Left forelimb (tissue), 1 donor: ENCODE measurements around the gene TP73.

Source experiments
- DNase-seq: peaks from one replicate; pipeline ENCODE4 v3.0.0-alpha.2; 2018; ENCODE audit warnings: low spot score

The TP73 gene

DNA sequence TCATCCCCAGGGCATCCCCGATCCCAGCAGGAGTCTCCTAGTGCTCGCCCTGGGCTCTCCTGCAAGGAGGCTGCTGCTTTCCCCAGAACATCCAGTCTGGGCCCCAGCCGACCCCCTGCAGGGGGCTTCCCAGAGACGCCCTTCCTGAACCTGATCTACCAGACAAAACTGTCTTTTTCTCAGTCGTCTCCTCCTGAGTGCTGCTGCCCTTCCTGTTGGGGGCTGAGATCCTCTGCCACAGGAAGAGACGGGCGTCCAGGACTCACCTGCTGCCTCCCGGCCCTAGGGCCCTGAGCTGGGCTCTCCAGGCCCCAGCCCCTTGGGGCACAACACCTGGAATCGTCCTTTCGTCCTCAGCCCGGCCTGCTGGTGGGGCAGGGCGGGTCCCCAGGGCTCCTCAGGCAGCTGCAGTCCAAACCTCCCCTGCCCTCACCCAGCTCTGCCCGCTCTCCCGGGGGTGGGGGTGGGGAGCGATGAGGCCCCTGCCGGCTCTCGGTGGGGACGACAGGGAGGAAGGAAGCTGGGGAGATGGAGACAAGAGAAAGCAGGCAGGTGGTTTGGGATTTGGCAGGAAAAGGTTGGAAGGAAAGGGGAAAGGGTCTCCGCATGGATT is 36.9 kb downstream of the TP73 start:
- no peak for DNase-seq

DNA sequence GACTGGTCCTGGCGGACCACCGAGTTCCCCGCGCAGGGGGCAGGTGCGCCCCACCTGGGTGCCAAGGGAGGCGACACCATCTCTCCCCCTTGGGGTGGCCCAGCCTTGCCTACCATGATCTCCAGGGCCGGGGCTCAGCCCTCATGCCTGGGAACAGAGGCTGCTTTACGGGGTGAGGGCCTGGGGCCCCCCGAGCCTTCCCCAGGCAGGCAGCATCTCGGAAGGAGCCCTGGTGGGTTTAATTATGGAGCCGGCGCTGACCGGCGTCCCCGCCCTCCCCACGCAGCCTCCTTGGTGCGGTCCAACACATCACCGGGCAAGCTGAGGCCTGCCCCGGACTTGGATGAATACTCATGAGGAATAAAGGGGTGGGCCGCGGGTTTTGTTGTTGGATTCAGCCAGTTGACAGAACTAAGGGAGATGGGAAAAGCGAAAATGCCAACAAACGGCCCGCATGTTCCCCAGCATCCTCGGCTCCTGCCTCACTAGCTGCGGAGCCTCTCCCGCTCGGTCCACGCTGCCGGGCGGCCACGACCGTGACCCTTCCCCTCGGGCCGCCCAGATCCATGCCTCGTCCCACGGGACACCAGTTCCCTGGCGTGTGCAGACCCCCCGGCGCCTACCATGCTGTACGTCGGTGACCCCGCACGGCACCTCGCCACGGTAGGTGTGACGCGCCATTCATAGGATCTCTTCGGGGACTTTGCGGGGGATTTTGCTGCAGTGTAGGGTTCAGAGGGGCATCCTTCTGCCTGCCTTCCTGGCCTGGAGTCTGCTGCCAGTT is 38.2 kb downstream of the TP73 start:
- DNase-seq, result no peak

DNA sequence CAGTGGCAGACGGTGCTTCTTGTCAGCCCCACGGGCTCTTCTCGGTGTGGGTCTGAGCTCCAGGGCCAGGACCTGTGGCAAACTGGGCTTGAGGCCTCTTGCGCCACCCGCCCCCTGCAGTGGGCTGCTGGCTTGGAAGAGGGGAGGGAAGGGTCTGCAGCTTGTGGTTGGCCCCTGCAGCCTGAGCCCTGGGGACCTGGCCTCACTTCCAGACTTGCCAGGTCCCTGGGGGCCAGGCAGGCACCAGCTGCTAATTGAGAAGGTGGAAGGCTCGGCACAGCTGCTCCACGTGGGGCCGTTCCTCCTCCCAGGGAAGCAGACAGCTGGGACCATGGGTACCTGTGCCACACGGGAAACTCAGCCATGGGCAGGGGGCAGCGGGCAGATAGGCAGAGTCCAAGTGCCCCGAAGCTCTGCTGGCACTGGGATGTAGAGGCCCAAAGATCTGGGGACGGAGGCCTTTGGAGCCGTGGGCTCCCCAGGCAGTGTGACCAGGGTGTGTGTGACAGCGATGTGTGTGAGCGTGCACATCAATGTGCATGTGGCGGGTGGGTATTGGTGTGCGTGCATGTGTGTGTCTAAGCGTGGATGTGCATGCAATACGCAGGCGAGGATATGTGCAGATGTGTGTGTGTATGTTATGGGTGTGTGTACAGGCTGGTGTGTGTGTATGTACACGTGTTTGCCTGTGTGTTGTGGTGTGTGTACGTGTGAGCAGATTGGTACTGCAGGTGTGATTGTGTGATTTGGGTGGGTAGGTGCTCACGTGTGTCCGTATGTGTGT is 39.3 kb downstream of the TP73 start:
- no peak for DNase-seq

DNA sequence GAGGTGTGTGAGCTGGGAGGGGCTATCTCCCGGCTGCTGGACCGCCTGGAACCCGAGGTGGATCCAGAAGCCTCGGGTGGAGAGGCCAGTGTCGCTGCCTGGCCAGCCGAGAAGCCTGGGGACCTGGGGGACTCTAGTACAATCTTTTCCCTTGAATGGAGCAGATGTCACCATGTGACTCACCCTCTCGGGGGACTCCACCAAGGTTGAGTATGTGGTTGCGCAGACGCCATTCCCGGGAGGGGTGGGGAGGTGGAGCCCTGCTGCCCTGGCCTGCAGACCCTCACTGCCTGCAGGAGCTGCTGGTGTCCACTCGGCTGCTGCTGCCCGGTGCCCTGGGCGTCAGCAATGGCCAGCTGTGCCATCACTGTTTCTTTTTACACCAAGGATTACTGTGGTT is 40.3 kb downstream of the TP73 start:
- DNase-seq, result no peak

DNA sequence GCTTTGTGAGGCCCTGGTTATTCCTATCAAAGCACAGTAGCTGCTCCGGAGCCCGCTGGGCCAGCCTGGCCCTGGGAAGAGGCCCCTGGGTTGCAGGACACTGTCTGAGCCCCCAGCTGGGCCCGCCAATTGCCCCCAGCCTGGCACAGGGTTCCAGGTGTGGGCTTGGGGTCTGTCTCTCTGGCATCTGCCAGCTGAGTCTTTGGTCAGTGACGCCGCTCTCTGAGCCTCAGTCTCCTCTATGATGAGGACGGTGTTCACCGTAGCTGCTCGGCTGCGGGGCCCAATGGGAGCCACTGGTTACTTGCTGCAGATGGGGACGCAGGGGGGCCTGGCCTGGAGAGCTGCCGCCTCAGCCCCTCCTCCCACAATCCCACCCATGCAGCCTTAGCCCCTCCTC is 41.0 kb downstream of the TP73 start:
- no peak for DNase-seq

DNA sequence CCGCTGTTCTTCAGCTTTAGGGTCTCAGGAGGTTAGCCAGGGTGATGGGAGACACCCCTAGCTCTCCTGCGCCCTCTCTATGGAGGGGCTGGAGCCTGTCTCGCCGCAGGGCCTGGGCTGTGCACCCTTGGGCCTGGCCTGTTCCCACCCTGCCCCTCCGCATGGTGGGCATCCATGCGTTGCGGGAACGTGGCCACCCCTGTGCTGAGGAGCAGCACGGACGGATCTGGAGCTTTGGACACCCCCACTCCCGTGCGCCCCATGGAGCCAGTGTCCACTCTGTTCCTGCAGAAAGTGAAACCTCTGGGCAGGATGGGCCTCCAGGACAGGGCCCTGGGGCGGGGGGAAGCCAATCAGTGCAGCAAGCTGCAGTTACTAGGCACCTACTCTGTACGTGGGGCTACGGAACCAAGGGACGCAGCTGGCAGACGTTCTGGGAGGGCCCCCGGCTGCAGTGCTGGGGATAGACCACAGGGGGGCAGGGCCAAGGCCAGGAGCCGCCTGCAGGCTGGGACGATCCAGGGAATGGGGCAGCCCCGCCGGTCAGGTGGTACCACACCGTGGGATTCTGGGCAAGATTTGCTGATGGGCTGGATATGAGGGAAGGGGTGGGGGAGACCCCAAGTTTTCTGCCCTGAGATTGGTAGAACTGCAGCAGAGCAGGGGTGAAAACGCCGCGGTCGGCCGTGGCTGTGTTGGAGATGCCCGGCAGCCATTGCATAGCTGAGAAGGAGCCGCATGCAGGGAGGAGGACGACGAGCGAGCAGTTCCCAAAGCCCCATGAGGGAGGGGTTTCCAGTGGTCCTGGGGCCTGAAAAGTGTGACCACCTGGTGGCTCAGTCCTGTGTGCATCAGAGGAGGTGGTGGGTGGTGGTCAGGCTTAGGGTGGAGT is 43.3 kb downstream of the TP73 start:
- no peak for DNase-seq

DNA sequence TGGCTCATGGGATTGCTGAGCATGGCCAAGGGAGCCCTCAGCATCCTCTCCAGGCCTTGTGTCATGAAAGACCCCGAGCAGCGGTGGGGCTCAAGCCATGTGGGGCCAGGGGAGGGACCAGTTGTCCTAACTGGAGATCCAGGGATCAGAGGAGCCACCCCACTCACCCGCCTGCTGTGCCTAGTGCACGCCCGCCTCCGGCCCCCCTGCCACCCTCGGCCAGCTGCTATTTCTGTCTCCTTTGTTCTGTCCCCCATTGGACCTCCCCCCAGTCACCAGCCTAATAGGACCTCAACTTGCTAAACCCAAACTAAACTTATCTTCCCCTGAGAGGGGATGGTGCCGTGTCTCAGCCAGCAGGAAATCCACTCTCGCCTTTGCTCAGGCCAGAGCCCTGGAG is 44.4 kb downstream of the TP73 start:
- no peak for DNase-seq

DNA sequence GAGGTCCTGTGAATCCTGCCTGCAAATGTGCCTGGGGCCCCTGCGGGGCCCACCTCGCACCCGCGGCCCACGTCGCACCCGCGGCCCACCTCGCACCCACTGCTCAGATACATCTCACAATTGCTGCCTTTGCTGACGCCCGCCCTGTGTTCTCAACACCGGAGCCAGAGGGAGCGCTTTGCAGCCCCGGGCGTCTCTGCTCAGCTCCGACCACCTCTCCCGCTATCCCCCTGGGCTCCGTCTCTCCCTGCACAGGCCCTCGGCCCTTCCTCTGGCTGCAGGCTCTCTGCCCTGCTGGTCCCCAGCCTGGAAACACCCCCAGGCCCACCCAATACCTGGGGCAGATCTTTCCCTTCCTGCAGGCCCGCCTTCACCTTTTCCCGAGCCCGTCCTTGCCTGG is 44.8 kb downstream of the TP73 start:
- DNase-seq, result no peak

DNA sequence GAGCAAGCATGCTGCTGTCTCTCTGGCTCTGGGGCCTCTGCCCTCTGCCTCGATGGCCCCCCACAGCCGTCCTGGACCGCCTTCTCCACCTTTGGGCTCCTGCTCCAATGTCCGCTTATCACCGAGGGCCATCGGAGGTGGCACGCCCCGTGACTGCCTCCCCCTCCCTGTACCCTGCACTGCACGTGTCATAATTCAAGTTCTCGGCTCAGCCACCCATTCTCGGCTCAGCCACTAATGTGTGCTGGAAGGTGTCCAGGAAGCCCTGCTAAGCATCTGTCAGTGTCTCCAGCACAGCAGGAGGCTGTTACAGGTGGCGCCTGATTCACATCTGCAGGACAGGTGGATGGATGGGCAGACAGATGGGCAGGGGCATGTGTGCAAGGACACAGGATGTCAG is 45.5 kb downstream of the TP73 start:
- no peak for DNase-seq

DNA sequence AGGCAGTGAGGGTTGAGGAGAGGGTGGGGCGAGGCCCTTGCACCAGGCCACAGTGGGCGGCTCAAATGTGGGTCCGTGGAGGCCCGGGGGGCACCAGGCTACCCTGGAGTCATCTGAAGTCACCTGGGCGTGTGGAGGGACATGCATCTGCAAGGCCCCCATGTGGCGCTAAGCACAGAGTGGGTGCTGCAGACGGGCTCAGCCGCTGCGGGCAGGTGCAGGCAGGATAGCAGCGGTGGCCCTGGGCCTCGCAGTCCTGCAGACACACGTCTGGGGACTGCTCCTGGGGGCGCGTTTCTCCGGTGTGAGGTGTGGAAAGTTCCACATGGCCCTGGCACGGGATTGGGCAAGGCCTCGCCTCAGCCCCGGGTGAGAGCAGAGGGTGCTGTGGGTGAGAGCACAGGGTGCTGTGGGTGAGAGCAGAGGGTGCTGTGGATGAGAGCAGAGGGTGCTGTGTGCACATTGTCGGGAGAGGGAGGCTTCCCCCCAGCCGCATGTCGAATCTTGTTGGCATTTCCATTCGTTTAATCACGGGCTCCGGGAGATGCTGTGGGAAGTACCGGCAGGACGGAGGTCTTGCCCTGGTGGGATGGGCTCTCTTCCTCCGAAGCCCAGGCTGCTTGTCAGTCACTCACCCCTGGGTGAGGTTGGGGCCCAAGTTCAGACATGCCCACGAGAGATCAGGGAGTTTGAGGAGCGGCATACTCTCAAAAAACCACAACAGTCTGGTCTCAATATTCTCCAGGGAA is 46.5 kb downstream of the TP73 start:
- no peak for DNase-seq

DNA sequence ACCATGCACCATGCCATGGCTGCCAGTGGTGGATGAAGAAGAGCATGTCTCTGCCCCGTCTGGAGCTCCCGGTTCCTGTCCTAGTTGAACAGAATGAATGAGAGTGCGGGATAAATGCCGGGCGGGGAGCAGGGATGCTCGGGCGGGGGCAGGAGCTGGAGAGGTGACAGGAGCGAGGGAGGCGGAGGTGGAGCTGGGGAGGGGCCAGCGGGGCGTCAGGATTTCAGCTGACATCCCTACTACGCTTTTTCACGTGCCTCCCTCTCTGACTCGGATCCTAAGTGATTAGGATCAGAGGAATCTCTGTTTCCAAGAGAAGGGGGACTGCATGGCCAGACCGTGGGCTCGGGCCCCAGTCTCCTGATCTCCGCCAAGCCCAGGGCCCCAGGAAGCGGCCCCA is 47.3 kb downstream of the TP73 start:
- DNase-seq, result no peak

DNA sequence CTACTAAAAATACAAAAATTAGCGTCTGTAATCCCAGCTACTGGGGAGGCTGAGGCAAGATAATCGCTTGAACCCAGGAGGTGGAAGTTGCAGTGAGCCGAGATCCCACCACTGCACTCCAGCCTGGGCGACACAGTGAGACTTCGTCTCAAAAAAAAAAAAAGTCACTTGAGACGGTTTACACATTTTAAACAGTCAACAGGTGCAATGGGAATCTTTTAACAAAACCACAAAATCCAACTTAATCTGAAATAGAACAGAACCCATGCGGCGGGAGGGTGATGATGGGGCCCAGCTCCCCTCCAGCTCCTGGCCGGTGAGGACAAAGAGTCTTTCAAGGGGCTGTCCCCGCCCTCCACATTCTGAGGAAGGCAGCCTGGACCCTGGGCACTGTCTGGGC is 48.3 kb downstream of the TP73 start:
- DNase-seq, result no peak

DNA sequence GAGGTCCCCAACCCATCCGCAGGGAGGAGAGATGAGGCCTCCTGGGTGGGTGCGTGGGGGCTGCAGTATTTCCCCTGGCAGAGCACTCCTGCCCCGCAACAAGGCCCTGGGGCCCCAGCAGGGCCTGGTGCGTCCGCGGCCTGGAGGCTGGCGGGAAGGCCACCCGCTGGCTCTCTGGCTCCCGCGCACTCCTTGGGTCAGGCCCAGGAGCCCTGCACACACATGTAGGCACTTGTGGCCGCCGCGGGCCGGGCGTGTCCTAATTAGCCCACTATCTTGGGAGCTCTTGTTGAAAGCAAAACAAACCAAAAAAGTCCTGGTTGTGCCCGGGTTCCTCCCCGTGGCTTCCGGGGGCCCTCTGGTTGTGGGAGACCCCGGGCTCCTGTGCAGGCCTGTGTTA is 50.2 kb downstream of the TP73 start:
- no peak for DNase-seq

DNA sequence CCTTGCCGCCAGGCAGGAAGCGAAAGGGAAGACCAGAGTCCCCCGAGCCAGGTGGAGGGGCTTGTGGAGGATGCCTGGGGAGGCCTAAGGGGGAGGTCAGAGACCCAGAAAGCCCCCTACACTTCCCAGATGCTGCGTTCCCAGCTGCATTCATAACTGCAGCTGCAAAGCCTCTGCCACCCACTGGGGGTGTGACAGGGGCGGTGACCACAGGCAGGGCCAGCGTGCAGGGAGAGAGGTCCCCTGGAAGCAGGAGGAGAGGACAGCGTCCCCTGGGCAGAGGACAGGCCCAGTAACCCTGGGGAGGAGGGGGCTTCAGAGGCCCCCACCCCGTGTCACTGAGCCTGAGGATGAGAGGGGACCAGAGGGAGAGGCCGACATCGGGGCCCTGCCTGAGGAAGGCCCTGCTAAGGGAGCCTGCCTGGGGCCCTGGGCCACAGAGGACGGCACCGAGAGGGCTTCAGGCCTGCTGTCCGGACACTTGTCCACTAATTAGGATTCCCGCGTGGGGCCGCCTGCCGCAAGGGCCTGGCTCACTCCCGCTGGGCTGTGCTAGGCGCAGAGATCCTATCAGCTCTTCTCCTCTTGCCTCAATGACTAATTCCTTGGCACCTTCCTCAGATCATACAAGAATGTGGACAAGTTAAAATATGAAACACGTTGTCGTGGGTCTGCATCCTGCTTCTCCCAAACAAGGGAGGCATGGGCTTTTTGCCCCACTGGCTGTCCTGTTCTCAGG is 50.8 kb downstream of the TP73 start:
- DNase-seq, result no peak

DNA sequence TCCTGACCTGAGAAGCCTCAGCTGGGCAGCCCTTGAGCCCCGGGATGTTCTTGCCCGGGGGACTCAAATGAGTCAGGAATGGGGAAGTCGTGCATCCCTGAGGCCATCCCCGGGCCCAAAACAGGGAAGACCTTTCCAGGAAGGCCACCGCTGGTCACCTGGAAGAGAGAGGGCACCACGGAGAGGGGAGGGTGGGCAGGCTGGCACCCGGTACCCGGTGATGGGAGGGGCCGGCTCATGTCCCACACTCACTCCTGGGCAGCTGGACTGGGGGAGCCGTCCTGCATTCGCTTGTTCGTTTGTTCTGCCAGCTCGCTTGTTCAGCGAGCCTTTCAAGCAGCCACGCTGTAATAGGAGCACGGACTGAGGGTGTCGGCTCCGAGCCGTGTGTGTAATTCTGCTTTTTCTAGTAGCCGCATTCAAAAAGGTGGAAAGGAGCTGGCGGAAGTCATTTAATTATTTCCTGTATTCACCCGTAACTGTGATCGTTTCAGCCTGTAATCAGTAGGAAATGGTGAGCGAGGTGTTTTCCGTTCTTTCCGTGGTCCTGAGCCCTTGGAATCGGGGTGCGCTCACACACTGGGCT is 51.6 kb downstream of the TP73 start:
- no peak for DNase-seq

DNA sequence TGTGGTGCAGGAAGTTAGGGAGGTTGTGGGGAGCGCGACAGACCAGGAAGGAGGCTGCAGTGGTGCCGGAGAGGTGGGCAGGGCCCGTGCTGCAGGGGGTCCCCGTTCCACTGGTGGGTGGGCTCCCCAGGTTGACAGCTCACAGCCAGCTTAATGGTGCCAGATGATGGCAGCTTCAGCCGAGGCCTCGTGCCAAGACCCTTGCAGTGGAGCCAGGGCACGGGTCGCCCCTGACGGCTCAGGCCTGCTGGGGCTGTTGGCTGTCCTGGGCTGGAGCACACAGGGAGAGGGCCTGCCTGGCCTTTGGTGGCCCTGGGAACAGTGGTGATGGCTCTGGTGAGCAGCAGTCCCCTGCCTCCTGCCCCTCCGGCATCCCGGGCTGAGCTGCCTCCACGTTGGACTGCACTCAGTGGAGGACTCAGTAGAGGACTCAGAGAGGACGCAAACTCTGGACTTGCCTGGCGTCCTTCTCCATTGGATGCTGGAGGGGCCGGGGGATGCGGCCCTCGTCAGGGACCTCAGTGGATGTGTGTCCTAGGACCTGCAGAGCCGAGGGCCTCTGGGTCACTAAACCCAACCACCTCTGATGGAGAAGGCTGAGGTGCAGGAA is 53.1 kb downstream of the TP73 start:
- DNase-seq, result no peak

DNA sequence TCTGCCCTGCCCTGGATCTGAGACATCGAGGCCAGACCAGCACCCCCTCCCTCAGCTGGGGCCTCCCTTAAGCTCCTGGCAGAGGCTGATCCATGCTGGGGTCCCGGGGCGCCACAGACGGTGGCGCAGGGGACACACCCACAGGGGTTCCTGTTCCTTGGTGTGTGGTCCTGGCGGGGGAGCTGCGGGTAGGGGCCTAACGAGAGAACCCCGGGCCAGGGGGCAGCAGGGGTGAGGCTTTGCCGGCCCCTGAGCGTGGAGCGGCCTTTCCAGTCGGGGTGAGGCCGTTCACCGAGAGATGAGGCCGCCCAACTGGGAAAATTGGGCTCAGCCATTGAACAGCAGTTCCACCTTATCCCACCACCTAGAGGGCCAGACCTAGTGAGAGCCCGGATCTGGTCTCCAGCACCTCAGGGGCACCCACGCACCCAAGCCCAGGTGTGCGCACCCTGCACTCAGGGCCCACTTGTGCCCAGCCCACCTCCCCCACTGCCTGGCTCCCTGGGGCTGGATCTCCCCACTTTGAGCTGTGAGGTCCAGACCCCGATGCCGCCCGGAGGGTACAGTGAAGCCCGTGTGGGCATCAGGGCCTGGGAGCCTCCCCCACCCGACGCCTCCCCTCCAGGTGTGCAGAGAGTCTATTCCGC is 54.5 kb downstream of the TP73 start:
- no peak for DNase-seq

DNA sequence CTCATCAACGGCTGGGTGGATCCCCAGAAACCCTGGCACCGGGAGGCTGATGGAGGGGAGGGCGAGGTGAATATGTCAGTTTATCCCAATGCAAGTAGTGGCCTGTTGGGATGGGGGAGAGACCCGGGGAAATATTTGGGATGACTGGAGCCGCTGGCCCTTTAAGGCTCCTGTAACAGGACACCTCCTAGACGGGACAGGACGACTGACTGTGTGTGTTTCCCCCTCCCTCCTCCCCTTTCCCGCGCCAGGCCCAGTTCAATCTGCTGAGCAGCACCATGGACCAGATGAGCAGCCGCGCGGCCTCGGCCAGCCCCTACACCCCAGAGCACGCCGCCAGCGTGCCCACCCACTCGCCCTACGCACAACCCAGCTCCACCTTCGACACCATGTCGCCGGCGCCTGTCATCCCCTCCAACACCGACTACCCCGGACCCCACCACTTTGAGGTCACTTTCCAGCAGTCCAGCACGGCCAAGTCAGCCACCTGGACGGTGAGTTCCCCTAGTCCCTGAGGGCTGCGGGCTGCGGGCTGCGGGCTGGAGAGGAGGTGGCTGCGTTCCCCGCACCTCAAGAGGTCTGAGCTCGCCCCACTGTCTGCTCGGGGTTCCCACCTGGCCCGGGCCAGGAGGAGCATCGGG is 55.1 kb downstream of the TP73 start:
- DNase-seq, result no peak

DNA sequence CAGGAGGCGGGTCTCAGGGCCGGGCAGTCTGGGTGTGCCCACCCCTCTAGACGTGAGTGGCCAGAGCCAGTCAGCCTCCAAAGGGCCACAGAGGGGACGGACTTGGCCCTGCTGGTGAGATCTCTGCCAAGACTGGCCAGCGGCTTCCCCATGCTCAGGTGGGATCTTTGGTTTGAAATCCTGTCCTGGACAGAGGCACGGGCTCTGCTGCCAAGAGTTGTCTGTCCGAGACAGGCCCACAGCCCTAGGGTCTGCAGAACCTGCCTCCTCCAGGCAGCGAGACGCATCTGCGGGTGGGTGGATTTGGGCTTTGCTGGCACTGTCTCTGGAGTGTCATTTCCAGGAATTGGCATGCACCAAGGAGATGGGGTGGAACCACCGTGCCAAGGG is 55.6 kb downstream of the TP73 start:
- DNase-seq, result no peak
